ENCODE measurements around the gene ZIC3. TPM values are rescaled to one million over a fixed set of nuclear protein-coding genes. Genes with fewer than 3 reads are reported as not detected.

The ZIC3 gene
- total RNA-seq, 1 experiment from 2014 or later: 126 TPM

DNA sequence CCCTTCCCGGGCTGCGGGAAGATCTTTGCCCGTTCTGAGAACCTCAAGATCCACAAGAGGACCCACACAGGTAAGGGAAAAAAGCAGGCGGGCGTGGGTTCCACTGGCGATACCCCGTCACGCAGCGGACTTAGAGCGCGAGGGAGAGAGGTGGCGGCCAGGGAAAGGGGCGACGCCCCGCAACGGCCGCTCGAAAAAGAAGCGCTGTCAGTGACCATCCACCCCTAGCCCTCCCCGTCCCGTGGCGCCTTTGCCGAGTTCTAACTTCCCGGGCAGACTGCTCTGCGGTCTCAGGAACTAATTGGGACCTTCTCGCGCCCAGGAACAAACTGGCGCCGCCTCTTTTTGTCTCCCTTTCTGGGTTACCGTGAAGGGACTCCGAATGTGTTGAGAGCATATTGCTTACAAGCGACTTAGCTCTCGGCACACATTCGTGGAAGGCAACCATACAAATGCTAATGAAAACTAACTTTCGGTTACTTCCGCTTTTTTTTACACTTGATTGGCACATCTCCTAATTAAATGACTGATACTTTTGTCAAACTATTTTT, 1.8 kb downstream of the ZIC3 start:
- Histone ChIP-seq H4K20me1 (ENCODE audit: control insufficient read depth, insufficient read depth, insufficient read length) (no peaks in the 10 kb centered on the region), H3K4ac (ENCODE audit: low read depth, low read length) (no peak overlapping the region), H2BK5ac (ENCODE audit: insufficient read length, low read length) (no peak overlapping the region), H3K18ac (ENCODE audit: insufficient read length, low read depth, low read length) (no peak overlapping the region), H2BK12ac (ENCODE audit: insufficient read length, low read depth, low read length) (no peak overlapping the region), H4K91ac (ENCODE audit: insufficient read length, low read depth, low read length) (no peak overlapping the region), H3K56ac (ENCODE audit: insufficient read length, low read depth, low read length) (no peak overlapping the region), H3K9me3 (ENCODE audit: control insufficient read depth, low read depth, low read length) (no peaks in the 10 kb centered on the region), H2AFZ (ENCODE audit: low read length) (no peak overlapping the region), H3K27me3 (ENCODE audit: insufficient read depth, low read length) (no peaks in the 10 kb centered on the region), H3K27ac (ENCODE audit: insufficient read length, low read depth, low read length) (no peak overlapping the region), H3K4me1 (ENCODE audit: insufficient read depth, low read length) (peaks cover 4% of the 10 kb centered on the region; the same call in 1 of the 2 replicates), H2BK15ac (ENCODE audit: low read depth, low read length) (no peak overlapping the region), H3K4me2 (ENCODE audit: insufficient read depth, insufficient read length, low read length) (peak overlapping the region; percentile 77), H3K9ac (ENCODE audit: extremely low read depth, insufficient read length, low read length) (peak overlapping the region; percentile 81), H2AK5ac (ENCODE audit: insufficient read length, low read length) (no peak overlapping the region), H2BK120ac (ENCODE audit: low read depth, low read length, poor library complexity, severe bottlenecking) (no peak overlapping the region), H4K5ac (ENCODE audit: insufficient read length, low read depth, low read length) (no peak overlapping the region), H4K8ac (replicated peaks; ENCODE audit: insufficient read length, low read depth, low read length) (no peak overlapping the region), H3K23me2 (ENCODE audit: insufficient read length, low read depth, low read length, poor library complexity, severe bottlenecking) (peaks cover 14% of the 10 kb centered on the region), H3K14ac (ENCODE audit: insufficient read depth, low read length) (0 out of 2 replicates have a peak overlapping the region, but pooled peaks have one; percentile 17), H2BK20ac (ENCODE audit: low read depth, low read length, poor library complexity, severe bottlenecking) (no peak overlapping the region), H3T11ph (ENCODE audit: low read length) (no peak overlapping the region), H3K79me1 (ENCODE audit: insufficient read depth, low read depth, low read length, poor library complexity, severe bottlenecking) (no peaks in the 10 kb centered on the region), H3K23ac (ENCODE audit: insufficient read length, low read depth, low read length) (no peak overlapping the region), H3K79me2 (ENCODE audit: insufficient read depth, low read length) (peaks cover 29% of the 10 kb centered on the region)
- H3K27me3 Mint-ChIP-seq (ENCODE audit: low read depth): no peaks in the 10 kb centered on the region; the same call in 1 of the 2 replicates
- peaks cover 3 to 60% of the 10 kb centered on the region in 2 experiments; a peak in 4 of 5 replicates for H3K9me3 Mint-ChIP-seq
- peak overlapping the region in 2 of 3 experiments; percentile 88 to 97; a peak in 4 of 7 replicates for H3K27ac Mint-ChIP-seq
- peak; percentile 27 for DNase-seq
- peak overlapping the region; percentile 94 to 98 for H3K4me3 Mint-ChIP-seq
- WGBS (ENCODE audit: extremely low coverage, insufficient read length, low lambda C conversion rate): no CpG with 5 or more reads among the region's 36 CpGs
- H3K4me1 Mint-ChIP-seq: peaks cover 20 to 43% of the 10 kb centered on the region in 2 experiments
- H3K36me3 Mint-ChIP-seq (ENCODE audit: insufficient read depth in 1 of 3, low read depth in 3 of 3): peaks cover 30 to 61% (median 55%) of the 10 kb centered on the region in 3 experiments
- TF ChIP-seq, protein P1, sequence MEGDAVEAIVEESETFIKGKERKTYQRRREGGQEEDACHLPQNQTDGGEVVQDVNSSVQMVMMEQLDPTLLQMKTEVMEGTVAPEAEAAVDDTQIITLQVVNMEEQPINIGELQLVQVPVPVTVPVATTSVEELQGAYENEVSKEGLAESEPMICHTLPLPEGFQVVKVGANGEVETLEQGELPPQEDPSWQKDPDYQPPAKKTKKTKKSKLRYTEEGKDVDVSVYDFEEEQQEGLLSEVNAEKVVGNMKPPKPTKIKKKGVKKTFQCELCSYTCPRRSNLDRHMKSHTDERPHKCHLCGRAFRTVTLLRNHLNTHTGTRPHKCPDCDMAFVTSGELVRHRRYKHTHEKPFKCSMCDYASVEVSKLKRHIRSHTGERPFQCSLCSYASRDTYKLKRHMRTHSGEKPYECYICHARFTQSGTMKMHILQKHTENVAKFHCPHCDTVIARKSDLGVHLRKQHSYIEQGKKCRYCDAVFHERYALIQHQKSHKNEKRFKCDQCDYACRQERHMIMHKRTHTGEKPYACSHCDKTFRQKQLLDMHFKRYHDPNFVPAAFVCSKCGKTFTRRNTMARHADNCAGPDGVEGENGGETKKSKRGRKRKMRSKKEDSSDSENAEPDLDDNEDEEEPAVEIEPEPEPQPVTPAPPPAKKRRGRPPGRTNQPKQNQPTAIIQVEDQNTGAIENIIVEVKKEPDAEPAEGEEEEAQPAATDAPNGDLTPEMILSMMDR (conservative IDR thresholded peaks at IDR 0.05): no peak

Data from H9 (cell line).